Stimulated activated CD4-positive, alpha-beta T cell treated with anti-CD3 and anti-CD28 coated beads, Interleukin-15, amount 100 ng/mL, for 24 hours (primary cell): ENCODE data around the gene TRNAU1AP.
"Not testable (repeated sequence)": the region's sequence is repeated elsewhere in the genome, so short reads cannot be mapped to it uniquely, and the experiment has no call there.

Experiments
- DNase-seq: peaks from one replicate; pipeline ENCODE4 v3.0.0-alpha.2; 2020

The TRNAU1AP gene

DNA sequence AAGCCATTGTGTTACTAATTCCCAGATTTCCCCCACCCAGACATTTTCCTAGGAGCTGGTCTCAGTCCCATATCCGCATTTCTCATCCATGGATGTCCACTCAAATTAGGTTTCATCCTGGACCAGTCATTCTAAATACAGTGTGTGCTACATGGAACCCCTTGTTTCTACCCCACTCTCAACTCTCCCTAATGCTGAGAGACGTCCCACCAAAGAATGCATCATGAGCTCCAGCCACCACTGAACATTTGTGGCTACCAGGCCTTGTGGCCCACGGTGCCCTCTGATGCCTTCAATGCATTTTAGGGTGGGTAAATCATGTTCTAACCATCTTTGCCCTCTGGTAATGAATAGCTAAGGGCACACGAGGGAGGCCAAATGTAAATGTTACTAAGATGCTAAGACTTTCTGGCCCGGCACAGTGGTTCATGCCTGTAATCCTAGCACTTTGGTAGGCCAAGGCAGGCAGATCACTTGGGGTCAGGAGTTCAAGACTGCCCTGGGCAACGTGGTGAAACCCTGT lies 25.9 kb downstream of the TRNAU1AP start:
- DNase-seq: peak; percentile 16

DNA sequence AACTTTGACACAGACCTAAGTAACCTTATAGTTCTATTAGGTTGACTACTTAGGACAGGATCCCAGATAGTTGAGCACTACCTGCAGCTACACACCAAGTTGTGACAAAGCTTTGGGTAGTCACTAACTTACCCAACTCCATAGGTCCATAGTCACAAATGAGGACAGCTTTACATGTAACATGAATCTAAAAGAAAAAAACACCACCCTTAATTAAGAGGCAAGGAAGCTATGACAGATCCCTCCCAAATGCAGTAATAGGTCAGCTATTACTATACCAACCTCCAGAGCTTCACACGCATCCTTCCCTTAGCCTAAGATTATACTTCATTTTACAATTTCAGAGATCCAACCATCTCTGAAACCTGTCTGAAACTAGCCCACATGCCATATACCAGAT lies 26.5 kb downstream of the TRNAU1AP start:
- DNase-seq: no peak

DNA sequence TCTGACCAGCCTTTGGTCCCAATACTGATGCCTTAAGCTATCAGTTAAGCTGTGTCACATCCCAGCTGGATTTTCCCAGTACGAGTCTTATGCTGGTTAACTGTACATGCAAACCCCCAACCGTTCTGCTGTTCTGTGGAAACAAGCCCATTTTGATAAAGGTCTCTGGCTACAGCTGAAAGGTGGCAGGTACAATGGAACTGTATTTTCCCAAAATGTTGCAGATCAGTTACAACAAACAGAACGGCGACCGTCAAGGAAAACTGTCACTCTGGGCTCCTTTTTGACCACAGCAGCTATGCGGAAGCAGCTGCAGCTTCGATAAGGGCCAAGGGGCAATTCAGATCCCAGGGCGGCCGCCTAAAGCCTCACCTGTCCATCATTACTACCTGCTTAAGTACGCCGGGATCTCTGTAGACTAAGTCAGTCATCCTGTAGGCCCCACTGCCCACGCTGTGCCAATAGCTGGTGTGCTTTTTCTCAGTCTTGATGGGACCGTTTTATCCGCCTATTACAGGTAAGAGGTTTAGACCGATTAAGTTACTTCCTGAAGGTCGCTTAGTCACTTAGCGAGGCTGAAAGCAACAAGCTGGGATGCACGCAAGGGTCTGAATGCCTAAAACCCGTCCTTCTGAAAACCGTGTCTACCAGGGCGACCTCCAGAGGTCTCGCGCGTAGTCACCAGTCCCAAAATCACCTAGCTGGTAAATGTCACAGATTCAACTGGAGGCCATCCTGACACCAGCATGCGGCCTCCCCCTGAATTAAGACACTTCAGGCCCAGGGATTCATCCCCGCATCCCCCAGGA lies 28.0 kb downstream of the TRNAU1AP start:
- DNase-seq: peak; percentile 60

DNA sequence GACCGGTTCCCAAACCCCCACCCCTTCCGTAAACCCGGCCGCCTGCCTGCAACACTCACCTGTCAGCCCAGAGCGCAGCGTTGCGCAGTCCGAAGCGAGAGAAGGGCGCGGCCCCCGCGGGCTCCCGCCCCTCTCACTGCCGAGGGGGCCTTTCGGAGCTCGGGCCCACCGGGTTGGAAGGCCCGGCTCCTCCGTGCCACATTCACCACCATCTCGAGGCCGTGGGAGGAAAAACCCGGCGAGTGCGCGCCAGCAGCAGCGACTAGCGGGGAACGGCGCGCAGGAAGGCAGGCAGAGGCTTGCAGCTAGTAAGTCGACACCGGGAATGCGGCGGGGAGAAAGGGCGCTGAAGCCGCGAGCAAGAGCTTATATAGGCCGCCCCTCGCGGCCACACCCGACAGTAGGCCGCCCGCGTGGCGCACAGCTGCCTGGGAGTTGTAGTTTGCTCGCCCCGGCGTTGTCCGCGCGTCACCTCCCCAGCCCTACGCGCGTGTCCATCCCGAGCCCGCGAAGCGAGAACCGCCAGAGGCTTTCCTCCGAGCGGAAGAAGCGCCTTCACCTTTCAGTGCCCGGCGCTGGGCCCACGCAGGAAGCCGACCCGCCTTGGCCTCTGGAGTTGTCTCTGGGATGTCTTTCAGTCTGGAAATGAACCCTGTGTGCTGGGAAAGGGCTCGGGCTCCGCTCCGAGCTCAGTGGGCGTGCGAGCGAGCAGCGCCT lies 28.8 kb downstream of the TRNAU1AP start:
- DNase-seq: peak; percentile 96

DNA sequence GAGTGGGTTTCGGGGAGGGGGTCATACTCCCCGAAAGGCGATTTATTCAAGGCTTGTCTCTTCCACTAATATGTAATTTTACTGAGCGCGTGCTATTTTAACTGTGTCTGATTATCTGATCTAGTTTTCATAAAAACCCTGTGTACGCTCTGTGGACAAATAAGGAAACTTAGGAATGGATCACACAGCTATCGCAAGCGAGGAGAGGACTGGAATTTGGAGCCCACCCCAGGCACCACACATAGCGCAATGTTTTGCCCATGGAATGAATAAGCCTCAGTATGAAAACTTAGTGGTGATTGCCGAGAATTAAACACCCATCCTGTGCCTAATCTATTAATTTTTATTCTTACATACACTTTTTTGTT lies 29.3 kb downstream of the TRNAU1AP start:
- DNase-seq: no peak

DNA sequence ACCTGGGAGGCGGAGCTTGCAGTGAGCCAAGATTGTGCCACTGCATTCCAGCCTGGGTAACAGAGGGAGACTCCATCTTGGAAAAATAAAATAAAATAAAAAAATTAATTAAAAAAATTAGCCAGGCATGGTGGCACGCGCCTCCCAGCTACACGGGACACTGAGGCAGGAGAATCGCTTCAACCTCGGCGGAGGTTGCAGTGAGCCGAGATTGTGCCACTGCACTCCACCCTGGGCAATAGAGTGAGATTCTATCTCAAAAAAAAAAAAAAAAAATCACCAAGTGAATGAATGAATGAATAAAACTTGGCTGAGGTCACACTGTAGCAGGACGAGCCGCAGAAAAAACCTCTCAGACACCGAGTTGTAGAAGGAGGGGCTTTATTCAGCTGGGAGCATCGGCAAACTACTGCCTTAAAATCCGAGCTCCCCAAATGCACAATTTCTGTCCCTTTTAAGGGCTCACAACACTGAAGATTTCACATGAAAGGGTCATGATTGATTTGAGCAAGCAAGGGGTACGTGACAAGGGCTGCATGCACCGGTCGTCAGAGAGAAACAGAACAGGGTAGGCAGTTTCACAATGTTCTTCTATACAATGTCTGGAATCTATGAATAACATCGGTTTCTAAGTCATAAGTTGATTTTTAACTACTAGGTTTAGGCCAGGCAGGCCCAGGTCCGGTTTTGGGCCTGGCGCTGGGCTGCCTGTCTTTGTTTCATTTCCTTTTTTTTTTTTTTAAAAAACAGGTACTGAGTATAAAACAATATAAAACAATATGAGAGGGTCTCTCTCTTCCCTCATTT lies 33.9 kb downstream of the TRNAU1AP start:
- DNase-seq: not testable (repeated sequence)

DNA sequence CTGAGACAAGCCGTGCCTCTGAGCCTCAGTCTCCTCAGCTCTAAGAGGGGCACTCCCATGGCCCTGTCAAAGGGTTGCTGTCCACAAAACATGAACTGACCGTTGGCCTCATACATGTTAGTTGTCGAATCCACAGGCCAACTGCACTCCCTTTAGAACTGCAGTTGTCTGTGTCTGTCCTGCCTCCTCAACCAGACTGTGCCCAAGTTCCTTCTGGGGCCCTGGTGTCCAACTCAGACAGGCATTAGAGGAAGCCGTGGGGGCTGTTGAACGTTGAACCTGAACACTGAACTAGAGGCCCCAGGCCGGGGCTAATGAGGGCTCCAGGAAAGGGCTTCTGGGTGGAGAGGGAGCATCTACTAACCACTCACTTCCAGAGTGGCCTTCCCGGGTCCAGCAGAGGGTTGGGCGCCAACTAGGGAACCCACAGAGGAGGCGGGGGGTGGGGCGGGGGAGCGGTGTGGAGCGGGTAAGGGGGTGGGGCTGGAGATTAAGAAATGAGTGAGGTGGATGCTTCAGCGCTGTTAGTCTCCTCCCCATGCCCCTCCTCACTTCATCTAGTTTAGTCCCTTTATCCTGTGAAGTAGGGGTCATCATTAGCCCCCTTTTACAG lies 38.9 kb downstream of the TRNAU1AP start, which contains the start of gene RAB42:
Gene RAB42 (plus strand): TSS at position 558 of the 613 bp plus-strand sequence. CDS start 247 bp downstream, outside the sequence.
- peak; percentile 43 for DNase-seq

DNA sequence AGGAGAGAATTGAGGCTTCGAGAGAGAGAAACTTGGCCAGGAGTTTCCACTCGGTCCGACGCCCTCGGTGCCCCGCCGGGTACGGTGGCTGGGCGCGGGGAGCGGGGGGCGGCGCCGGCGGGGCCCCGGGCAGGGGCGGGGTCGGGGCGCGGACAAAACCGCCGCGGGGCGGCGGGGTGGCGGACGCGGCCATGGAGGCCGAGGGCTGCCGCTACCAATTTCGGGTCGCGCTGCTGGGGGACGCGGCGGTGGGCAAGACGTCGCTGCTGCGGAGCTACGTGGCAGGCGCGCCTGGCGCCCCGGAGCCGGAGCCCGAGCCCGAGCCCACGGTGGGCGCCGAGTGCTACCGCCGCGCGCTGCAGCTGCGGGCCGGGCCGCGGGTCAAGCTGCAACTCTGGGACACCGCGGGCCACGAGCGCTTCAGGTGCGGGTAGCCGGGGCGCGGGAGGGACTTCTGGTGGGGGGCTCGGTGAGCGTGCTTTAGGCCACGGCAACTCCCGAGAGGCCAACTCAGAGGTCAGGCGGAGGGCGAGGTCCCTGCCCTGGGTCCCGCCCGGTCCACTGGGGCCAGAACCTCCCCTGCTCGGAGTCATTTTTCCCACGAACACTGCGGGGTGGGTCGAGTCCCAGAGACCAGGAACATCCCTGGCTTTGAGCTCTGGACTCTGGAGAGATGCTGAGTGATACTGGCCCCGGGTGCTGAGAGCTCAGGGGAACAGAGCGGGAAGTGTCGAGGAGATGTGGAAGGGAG lies 39.6 kb downstream of the TRNAU1AP start:
- peak; percentile 29 for DNase-seq

DNA sequence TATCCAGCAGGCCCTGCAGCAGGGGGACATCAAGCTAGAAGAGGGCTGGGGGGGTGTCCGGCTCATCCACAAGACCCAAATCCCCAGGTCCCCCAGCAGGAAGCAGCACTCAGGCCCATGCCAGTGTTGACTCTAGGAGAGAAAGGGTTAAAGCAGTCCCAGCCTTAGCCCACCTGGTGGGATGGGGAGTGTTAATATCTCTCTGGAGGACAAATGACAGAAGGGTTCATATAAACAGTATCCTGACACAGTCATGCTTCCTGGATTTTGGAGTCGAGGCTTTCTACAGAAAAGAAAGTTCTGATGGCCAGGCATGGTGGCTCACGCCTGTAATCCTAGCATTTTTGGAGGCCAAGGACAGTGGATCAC lies 41.1 kb downstream of the TRNAU1AP start:
- DNase-seq: not testable (repeated sequence)

DNA sequence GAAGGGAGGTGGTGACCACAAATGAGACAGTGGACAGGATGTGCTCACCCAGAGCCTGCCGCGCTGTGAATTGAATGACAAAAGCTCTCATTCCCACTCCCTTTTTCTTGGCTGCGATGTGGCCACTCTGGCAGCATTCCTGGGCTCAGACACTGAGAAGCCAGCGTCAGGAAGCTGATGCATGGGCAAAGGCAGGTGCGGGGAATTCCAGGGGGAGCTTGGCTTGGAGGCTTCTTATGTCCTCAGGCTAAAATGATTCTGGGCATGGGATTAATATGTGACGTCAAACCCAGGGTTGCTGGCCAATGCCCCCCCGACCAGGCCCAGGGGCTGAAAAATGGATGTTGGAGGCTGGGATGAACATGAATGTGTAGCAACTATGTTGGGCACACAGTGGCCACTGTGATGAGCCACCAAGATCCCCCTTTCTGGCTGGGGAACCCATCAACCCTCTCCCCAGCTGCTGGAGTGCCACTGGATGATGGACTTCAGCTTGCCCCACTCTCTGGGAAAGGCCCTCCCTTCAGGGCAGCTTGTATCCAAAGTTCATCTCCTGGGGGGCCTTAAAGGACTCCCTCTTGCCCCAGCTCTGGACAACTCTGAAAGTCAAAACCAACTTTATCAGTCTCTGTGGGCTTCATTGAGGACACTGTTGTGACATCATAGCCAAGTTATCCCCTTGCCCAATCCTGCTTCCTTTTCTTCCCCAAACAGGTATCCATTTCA lies 42.0 kb downstream of the TRNAU1AP start:
- not testable (repeated sequence) for DNase-seq

DNA sequence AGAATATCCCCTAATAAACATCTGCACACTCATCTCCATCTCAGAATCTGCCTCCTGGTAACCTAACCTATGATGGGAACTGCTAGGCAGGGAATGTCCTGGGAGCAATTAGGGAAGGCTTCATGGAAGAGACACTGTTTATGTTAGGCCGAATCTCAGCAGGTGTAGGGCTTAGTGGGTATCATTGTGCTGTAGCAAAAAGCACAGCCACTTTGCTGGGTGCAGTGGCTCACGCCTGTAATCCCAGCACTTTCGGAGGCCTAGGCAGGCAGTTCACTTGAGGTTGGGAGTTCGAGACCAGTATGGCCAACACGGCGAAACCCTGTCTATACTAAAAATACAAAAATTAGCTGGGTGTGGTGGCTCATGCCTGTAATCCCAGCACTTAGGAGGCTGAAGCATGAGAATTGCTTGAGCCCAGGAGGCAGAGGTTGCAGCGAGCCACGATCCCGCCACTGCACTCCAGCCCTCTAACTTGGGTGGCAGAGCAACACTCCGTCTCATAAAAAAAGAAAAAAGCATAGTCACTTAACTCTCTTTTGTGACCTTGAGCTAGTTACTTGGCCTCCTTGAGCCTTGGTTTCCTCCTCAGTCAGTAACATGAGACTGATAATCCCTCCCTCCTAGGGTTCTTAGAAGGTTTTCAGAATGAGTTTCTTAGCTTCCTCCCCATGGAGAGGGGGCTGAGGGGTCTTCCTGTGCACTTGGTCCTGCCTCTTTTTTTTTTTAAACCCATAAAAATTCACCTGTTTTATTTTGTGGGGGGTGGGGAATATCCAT lies 42.7 kb downstream of the TRNAU1AP start:
- DNase-seq: no peak

DNA sequence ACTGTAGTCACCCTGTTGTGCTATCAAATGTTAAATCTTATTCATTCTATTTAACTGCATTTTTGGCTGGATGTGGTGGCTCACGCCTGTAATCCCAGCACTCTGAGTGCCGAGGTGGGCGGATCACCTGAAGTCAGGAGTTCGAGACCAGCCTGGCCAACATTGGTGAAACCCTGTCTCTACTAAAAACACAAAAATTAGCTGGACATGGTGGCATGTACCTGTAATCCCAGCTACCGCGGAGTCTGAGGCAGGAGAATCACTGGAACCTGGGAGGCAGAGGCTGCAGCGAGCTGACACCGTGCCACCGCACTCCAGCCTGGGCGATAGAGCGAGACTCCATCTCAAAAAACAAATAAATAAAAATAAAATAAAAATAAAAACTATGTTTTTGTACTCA lies 43.4 kb downstream of the TRNAU1AP start:
- not testable (repeated sequence) for DNase-seq

DNA sequence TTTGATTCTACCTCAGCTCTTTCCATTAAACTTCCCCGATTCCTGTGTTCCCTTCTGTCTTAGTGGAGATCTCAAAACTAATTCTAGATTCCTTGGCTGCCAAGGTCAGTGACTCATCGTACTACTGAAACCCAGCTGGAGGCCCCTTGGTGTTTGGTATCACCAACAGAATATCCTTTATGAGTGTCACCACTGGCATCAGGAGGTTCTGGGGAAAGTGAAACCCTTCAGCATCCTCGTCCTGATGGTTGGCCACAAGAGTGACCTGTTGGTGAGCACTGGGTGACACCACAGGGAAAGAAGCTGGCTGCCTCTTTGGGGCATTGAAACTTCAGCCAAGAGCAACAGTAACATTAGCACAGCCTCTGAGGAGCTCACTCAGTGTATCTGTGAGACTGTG lies 48.8 kb downstream of the TRNAU1AP start:
- peak; percentile 24 for DNase-seq

DNA sequence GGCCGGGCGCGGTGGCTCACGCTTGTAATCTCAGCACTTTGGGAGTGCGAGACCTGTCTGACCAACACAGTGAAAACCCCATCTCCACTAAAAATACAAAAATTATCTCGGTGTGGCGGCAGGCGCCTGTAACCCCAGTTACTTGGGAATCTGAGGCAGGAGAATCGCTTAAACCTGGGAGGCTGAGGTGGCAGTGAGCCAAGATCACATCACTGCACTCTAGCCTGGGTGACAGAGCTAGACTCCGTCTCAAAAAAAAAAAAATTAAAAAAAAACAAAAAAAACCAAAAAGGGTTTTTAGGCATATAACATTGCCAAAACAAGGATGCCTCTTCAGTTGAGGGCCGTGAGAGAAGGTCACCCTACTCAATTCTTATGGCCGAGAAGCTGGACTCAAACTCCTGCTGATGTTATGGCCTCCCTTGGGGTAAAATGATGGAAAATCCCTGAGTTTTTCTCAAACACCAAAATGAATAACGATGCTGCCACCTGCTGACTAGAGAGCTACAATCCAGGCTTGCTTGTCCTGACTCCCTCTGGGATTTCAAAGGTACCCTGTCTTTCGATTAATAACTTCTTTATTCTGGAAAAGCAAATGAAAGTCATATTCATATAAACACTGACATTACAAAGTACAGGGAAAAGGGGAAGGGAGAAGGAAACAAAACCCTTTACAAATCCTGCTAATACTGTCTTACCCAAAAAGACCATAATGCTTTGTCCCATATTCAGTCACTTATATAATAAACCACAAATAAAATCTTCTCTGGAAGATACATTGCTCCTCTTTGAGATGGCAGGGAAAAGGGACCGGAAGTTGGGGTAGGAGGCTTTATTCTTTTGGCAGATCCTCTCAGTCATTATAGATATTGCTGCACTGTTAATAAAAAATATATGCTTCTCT lies 49.9 kb downstream of the TRNAU1AP start:
- DNase-seq: peak; percentile 37

DNA sequence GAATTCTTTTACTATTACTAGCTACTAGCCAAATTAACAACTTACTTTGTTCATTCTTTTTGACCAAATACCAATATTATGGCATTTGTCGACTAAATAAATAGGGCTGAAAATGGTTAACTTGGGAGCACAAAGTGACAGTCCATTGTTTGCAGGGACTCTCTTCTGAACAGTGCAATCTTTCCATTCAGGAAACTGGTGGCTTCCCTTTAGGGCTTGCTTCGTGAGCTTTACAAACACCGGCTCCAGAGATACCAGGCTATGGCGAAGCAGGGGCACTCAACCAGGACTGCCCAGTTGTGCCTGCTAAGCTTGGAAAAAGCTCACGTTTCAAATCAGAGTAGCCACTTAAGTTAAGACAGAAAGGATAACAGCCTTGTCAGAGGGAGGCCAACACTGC lies 51.5 kb downstream of the TRNAU1AP start:
- DNase-seq: no peak

DNA sequence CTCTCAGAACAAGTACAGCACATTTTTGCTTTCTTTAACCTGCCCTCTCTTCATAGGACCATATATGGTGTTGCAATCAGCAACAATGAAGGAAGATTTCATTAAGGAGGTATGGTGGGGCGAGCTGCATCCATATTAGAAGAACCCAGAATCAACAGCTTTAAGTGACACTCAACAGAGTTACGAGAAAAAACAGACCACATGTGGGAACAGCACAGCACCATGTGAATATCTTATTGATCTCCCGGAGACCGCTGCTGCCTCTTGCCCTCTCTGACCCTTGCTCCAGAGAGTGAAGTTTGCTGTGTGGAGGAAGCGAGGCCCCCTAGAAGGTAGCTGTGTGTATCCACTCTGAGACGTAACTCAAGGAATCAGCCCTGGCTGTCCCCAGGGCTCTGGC lies 52.1 kb downstream of the TRNAU1AP start:
- no peak for DNase-seq

DNA sequence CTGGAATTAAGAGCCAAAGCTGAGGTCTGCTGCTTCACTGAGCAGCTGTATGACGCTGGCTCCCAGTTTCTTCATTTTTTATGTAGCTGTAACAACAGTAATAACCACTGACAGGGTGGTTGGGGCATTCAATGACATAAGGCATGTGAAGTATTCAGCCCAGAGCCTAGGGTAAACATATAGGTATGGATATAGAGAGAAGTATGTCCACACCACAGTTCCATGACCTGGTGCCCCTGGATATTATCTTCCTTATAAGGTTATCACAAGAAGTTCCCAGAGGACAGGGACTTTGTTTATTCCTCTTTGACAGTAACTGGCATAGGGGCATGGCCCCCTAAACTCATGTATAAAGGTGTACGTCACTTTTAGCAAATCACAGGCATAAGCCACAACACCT lies 53.9 kb downstream of the TRNAU1AP start:
- DNase-seq: no peak

DNA sequence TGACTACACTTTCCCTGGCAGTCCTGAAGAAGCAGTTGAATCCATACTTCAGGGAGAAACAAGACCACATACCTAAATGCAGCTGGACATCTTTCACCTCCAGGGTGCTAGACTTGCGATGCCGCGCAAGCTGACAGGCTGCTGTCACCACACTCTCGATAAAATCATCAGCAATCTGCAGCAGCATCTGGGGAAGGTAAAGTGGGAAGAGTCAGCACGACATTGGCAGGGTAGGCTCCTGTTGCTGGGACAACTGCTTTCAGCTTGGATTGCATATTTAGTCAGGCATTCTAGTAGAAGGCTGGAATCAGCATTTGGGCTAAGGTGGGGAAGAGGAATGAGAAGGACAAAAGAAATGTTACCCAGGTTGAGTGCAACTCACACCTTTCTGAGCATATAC lies 60.3 kb downstream of the TRNAU1AP start:
- DNase-seq: no peak
